ENCODE data around the gene TMPRSS5.

TMPRSS5 gene

GRCh38 chr11:113667801-113668200, 38.3 kb downstream of the TMPRSS5 start:
- DNase-seq (ENCODE audit: low read depth), result no peak

- no peak for DNase-seq (ENCODE audit: low read depth)
Measured at GRCh38 chr11:113666584-113666983, 39.5 kb downstream of the TMPRSS5 start.

GRCh38 chr11:113664981-113665710, 41.0 kb downstream of the TMPRSS5 start:
- DNase-seq (ENCODE audit: low read depth), result no peak

- peak; percentile 83 for DNase-seq (ENCODE audit: low read depth)
Measured at GRCh38 chr11:113664069-113664980, 41.8 kb downstream of the TMPRSS5 start.

GRCh38 chr11:113663567-113663966, 42.5 kb downstream of the TMPRSS5 start:
- DNase-seq (ENCODE audit: low read depth), result peak; percentile 13

GRCh38 chr11:113655771-113656170, 50.3 kb downstream of the TMPRSS5 start:
- DNase-seq (ENCODE audit: low read depth), result no peak

GRCh38 chr11:113651023-113651422, 55.1 kb downstream of the TMPRSS5 start:
- DNase-seq (ENCODE audit: low read depth), result no peak

- DNase-seq (ENCODE audit: low read depth), result no peak
Measured at GRCh38 chr11:113649311-113649710, 56.8 kb downstream of the TMPRSS5 start.

GRCh38 chr11:113647856-113648255, 58.3 kb downstream of the TMPRSS5 start:
- peak; percentile 24 for DNase-seq (ENCODE audit: low read depth)

GRCh38 chr11:113647108-113647507, 59.0 kb downstream of the TMPRSS5 start:
- no peak for DNase-seq (ENCODE audit: low read depth)

- peak; percentile 8 for DNase-seq (ENCODE audit: low read depth)
Measured at GRCh38 chr11:113645593-113646349, 60.3 kb downstream of the TMPRSS5 start.

- no peak for DNase-seq (ENCODE audit: low read depth)
Measured at GRCh38 chr11:113644605-113645004, 61.5 kb downstream of the TMPRSS5 start.

- DNase-seq (ENCODE audit: low read depth), result no peak
Measured at GRCh38 chr11:113643701-113644100, 62.4 kb downstream of the TMPRSS5 start.

- no peak for DNase-seq (ENCODE audit: low read depth)
Measured at GRCh38 chr11:113643006-113643585, 63.0 kb downstream of the TMPRSS5 start.

- no peak for DNase-seq (ENCODE audit: low read depth)
Measured at GRCh38 chr11:113642090-113642489, 64.0 kb downstream of the TMPRSS5 start.

GRCh38 chr11:113638376-113638775, 67.7 kb downstream of the TMPRSS5 start:
- DNase-seq (ENCODE audit: low read depth), result no peak

GRCh38 chr11:113637636-113638035, 68.5 kb downstream of the TMPRSS5 start:
- DNase-seq (ENCODE audit: low read depth), result no peak
